Measurements from ENCODE around the gene CHAT. TPM values are rescaled to one million over a fixed set of nuclear protein-coding genes. Genes with fewer than 3 reads are reported as not detected.

CHAT gene
- polyA plus RNA-seq, 4 donors, result not detected

Other genes with a start within 250 kb of the CHAT start
- gene DRGX, start 217.9 kb upstream of the CHAT start, polyA plus RNA-seq (ENCODE audit: insufficient read length in 4 of 4), result under 1 TPM in 2 of 4 donors, not detected in 2; 0.06 to 0.15 TPM
- 10 to 100 TPM; 13.8 to 17.8 (median 16.5) TPM for gene ERCC6, start 74.9 kb upstream of the CHAT start, polyA plus RNA-seq (ENCODE audit: insufficient read length in 4 of 4)
- not detected for gene SLC18A3, start 3.7 kb upstream of the CHAT start, polyA plus RNA-seq (ENCODE audit: insufficient read length in 4 of 4)
- not detected for gene C10orf53, start 65.6 kb downstream of the CHAT start, polyA plus RNA-seq (ENCODE audit: insufficient read length in 4 of 4)
- gene OGDHL, start 148.3 kb downstream of the CHAT start, polyA plus RNA-seq (ENCODE audit: insufficient read length in 4 of 4), result 10 to 100 TPM in 3 of 4 donors, 1 to 10 TPM in 1; 1.2 to 48.3 (median 31.0) TPM